GM19468 (cell line): ENCODE data around the gene LMTK3.
"Not testable (repeated sequence)": the region's sequence is repeated elsewhere in the genome, so short reads cannot be mapped to it uniquely, and the experiment has no call there.

Source experiments
- ATAC-seq: cut with Tn5 transposase; IDR thresholded peaks from one replicate; pipeline ENCODE4 v1.9.1; 2021; ENCODE audit warnings: mild to moderate bottlenecking, moderate library complexity, moderate number of reproducible peaks; ENCODE audit not compliant: unreplicated experiment; ENCODE audit errors: extremely low read depth

LMTK3 gene

DNA sequence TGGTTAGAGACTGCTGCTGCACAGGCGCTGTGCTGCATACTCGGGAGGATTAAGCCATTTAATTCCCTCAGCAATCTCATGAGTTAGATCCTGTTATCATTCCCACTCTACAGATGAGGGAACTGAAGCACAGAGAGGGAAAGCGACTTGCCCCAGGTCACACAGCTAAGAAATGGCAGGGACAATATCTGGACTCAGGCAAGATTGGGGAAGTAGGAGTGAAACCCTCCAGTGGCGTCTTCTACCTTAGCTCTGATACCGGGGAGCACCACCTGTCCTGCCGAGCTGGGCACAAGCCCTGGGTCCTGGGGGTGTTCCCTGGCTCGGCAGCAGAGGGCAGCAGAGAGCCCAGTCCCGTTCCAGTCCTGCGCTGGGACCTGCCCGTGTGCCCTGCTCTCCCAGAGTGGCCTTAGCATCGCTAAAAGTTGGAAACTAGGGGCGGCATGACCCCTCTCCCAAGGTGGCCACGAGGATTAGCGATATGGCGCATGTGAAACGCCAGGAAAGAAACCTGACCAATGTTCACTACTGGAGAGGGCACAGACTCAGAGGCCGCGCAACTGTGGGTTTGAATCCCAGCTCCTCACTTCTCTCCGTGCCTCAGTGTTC, 21.9 kb downstream of the LMTK3 start:
- ATAC-seq: no peak

DNA sequence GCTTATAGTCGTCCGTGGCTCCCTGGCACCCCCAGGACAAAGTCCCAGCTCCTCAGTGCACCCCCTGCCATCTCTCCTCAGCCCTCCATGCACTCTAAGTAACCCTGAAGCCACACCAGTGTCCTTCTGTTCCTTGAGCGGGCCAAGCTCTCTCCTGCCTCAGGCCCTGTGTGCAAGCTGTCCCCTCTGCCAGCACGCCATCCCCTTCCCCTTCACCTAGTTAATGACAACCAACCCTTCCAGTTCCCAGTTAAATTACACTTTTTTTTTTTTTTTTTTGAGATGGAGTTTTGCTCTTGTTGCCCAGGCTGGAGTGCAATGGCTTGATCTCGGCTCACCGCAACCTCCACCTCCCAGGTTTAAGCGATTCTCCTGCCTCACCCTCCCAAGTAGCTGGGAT, 23.2 kb downstream of the LMTK3 start:
- ATAC-seq: not testable (repeated sequence)

DNA sequence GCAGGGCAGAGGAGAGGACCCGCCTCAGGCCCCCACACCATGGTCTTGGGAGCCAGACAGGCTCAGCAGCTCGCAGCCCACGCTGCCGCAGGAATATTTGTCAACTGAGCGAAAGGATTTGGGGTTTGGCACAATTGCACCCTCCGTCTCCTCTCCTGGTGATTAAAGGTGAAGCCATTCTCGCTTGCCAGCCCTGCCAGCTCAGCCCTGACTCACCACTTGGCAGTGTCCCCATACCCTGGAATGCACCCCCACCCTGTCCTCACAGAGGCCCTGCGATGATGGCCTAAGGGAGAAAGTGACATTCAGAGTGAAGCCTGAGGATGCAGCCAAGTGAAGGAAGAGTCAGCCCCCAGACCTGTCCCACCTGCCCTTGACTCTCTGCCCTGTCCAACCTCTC, 23.7 kb downstream of the LMTK3 start:
- no peak for ATAC-seq

DNA sequence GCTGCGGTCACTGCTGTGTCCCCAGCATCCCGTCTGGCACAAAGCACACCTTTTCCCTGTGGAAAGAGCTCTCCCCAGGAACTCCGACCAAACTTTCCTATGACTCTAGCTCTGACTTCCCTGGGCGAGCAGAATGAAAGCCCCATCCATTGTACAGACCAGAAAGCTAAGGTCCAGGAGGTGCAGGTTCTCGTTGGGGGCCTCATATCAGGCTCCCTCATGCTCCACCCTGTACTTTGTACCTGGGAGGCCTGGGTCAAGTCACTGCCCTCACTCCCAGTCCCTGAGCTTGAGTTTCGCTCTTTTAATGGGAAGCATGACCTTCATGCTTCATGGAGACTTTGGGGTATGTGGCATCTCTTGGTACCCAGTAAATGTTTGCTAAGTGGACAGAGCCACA, 24.1 kb downstream of the LMTK3 start:
- no peak for ATAC-seq

DNA sequence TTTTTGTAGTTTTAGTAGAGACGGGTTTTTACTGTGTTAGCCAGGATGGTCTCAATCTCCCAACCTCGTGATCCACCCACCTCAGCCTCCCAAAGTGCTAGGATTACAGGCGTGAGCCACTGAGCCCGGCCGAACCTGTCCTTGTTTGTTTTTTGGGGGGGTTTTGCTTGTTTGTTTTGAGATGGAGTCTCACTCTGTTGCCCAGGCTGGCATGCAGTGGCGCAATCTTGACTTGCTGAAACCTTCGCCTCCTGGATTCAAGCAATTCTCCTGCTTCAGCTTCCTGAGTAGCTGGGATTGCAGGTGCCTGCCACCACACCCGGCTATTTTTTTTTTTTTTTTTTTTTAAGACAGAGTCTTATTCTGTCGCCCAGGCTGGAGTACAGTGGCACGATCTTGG, 24.9 kb downstream of the LMTK3 start:
- not testable (repeated sequence) for ATAC-seq

DNA sequence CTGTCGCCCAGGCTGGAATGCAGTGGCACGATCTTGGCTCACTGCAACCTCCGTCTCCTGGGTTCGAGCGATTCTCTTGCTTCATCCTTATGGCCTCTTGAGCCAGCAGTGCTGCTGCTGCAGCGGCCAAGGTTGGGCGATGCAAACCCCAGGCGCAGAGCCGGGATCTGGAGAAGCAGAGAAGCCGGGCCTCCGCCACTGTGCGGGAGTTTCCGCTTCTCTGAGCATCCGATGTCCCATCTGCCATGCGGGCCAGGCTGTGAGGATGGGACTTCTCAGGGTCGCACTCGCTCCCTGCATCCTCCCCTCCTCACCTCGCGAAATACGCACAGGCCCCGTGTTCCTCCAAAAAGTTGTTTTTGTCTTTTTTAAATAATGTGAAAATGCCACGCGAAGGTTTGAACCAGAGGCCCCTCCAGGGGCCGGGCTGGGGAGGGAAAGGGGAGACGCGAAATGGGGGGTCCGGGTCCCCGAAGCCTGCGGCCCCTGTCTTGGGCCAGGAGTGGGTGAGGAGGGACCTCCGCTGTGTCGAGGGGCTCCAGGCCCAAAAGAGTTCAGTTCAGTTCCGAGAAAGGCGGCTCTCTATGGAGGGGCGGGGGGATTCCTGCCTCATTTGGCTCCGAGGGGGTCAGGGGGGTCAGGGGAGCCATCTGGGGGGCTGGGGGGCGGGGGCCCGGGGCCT, 26.6 kb downstream of the LMTK3 start:
- ATAC-seq: no peak

DNA sequence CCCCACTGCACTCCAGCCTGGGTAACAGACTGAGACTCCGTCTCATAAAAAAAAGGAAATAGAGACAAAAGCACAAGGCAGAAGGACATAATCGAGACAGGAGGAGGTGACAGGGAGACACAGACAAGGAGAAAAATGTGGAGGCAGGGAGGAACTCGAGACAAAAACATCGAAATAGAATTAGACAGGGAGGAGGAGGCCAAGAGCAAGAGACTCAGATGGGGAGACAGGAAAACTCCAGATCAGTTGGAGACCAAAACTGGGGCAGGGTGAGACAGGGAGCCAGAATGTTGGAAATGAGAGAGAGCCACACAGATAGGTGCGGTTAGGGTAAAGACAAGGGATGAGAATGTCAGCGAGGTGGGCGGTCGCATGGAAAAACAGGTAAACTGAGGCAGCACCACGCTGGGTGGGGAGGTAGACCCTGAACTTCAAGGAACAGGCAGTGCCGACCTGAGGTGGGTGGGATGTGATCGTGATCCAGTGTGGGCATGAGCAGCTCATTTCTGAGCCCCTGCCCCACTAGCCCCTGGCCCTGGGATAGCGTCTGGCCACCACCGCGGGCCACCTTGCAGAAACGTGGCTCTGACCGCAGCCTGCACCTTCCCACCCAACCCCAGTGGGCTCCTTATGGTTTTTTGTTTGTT, 27.3 kb downstream of the LMTK3 start:
- ATAC-seq: no peak

DNA sequence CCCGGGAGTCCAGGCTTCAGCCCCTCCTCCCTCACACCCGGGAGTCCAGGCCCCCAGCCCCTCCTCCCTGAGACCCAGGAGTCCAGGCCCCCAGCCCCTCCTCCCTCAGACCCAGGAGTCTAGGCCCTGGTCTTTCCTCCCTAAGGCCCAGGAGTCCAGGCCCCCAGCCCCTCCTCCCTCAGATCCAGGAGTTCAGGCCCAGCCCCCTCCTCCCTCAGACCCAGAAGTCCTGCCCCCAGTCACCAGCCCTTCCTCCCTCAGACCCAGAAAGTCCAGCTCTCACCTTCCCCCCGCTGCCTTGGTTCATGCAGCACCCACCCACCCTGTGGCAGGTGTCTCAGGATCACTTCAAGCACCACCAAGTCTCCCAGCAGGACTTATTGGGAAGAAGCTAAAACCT, 28.3 kb downstream of the LMTK3 start:
- no peak for ATAC-seq

DNA sequence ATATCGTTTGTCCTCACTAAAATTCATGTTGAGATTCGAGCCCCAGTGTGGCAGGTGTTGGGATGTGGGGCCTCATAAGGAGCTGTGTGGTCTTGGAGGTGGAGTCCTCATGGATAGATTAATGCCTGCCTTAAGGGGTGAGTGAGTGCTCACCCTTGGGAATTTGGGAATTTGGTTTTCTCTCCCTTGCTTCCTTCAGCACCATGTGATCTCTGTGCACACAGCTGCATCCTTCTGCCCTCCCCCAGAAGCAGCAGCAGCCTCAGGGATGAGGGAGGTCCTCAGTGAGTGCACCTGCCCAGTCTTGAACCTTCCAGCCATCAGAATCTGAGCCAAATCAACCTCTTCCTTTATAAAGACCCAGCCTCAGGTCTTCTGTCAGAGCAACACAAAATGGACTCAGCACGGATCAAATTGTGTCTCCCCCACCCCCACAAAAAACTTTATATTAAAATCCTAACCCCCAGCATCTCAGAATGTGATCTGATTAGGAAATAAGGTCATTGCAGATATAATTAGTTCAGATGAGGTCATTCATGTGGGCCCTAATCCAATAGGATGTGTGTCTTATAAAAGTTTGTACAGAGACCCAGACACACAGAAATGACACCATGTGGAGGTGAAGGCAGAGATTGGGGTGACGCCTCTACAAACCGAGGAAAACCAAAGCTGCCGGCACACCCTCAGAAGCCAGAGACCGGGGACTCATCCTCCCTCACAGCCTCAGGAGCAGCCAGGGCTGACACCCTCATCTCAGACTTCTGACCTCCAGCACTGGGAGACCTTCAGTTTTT, 29.6 kb downstream of the LMTK3 start:
- no peak for ATAC-seq

DNA sequence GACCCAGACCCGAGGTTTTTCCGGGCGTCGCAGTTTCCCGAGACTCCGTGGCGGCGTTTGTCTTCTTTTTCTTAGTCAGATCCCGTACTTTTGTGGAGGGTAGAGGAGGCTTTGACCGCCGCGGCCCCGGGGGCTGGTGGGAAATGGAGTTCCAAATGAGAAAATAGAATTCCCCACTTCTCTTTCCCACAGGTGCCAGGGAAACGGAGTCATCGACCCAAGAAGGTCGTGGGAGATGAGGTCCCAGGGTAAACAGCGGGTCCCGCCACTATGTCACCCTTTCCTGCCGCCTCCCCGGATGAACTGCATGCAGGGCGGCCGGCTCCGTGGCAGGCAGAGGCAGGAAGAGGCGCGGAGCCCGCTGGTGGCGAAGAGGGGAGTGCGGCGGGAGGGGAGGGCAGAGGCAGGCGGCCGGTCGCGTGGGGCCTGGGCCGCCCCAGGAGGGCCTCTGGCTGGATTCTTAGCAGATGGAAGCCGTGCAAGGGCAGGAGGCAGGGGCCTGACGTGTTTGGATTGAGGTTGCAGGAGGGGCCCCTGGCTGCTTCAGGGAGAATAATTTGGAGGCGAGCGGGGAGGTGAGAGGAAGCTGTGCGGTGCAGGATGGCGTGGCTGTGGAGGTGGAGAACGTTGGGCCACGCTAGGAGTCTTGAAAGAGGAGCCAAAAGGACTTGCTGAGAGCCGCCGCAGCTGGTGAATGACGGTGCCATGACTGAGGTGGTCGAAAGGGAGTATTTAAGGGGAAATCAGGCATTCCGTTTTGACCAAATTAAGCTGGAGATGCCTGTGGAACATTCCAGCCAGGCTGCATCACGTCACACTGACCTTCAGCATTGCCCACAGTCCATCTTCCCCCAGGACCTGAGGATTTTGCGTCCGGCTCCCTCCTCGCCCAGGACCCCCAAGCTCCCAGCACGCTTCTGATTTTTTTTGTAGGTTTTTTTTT, 30.8 kb downstream of the LMTK3 start:
- no peak for ATAC-seq

DNA sequence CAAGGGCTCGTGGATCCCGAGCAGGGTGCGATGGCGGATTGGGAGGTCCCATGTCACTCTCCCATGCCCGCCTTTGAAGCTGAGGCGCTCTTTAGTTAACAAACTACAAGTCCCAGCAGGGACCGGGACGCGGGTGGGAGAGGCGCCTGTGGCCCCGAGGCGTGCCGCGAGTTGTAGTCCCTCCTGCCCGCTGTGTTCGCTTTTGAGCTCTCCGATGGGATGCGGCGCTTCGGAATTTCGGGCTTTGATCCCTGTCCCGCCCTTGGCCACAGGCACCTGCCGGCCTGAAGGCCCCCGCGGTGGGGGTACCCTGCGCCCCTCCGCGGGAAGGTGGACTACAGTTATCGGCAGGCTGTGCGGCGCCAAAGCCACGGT, 31.5 kb downstream of the LMTK3 start:
- no peak for ATAC-seq

DNA sequence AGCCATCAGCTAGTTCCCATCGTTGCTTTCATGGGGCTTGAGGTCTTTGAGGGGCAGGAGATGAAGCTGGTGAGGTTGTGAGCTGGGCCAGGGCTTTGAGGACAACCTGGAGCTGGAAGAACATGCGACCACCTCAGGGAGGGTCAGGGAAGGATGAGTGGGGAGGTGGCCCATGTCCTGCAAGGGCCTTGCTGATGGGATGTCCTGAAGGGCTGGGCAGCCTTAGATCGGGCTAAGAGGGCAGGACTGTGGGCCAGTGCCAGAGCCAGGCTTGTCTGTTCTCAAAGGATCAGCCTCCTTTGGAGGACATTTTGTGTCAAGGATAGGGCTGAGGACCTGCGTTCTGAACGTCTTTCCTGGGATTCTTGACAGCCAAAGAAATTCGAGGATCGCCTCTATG, 31.9 kb downstream of the LMTK3 start:
- ATAC-seq: no peak

DNA sequence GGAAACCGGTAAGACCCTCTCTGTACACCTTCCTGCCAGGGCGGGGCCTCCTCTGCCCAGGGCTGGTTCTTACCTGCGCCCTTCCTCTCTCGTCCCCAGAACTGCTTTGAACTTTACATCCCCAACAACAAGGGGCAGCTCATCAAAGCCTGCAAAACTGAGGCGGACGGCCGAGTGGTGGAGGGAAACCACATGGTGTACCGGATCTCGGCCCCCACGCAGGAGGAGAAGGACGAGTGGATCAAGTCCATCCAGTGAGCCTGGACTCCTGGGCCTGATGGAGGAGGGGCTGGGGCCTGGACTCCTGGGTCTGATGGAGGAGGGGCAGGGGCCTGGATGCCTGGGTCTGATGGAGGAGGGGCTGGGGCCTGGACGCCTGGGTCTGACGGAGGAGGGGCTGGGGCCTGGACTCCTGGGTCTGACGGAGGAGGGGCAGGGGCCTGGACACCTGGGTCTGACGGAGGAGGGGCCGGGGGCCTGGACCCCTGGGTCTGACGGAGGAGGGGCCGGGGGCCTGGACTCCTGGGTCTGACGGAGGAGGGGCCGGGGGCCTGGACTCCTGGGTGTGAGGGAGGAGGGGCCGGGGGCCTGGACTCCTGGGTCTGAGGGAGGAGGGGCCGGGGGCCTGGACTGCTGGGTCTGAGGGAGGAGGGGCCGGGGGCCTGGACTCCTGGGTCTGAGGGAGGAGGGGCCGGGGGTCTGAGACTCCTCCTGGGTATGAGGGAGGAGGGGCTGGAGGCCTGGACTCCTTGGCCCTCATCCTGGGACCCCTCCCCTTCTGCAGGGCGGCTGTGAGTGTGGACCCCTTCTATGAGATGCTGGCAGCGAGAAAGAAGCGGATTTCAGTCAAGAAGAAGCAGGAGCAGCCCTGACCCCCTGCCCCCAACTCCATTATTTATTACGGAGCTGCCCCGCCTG, 33.0 kb downstream of the LMTK3 start:
- ATAC-seq: no peak

DNA sequence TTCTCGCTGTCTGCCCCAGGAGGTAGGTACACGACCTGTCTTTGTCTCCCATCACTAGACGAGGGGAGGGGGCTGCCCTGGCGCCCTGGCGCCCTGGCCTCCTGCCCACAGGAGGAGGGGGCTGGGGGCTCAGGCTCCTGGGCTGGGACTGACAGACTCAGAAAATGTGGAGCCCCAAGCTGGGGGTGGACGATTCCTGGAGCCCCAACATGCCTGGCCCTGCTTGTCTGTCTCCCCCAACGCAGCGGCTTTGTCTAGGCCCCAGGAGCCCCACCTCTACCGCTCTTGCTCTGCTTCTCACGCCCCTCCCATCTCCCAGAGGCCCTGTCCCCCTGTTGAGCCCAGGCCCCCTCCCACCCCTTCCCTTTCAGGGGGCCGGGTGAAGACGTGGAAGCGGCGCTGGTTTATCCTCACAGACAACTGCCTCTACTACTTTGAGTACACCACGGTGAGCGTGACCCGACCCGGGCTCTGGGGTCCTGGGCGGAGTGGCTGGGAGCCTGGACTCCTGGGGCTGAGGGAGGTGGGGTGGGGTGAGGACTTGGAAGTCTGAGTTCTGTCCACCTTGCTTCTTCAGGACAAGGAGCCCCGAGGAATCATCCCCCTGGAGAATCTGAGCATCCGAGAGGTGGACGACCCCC, 33.8 kb downstream of the LMTK3 start:
- ATAC-seq: no peak

DNA sequence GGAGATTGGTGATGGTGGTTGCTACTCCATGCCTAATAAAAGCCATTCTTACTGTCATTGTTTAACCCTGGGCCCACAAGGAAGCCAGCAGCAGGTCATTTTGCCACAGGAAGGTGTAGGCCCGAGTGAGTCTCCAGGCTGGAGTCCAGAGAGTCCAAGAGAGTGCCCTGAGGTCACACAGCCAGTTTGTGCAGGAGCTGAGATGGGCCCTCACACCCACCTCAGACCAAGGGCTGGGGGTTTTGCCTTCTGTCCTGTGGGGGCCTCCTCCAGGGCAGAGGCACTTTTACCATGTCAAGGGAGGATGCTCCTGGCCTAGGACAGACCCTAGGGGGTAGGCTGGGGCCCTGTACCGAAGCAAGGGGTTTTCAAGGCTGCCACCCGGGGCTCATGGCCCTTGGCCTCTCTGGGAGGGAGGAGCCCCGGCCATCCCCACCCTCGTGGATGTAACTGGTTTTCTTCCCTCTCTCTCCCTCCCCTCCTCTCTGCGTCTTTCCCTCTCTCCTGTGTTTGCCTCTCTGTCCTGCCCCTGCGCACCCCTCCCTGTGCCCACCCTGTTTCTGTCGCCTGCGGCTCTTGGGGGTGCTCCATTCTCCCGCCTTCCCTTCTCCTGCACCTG, 34.5 kb downstream of the LMTK3 start:
- ATAC-seq: no peak

DNA sequence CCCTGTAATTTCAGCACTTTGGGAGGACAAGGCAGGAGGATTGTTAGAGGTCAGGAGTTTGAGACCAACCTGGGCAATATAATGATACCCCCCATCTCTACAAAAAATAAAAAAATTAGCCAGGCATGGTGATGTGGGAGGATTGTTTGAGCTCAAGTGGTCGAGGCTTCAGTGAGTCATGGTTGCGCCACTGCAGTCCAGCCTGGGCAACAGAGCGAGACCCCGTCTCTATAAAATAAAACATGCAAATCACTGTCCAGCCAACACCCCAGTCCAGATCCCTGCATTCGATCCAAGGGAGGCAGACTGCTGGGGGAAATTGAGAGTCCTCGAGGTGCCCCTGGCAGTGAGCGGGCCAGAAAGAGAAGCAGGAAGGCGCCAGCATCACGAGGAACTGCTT, 35.5 kb downstream of the LMTK3 start:
- no peak for ATAC-seq

DNA sequence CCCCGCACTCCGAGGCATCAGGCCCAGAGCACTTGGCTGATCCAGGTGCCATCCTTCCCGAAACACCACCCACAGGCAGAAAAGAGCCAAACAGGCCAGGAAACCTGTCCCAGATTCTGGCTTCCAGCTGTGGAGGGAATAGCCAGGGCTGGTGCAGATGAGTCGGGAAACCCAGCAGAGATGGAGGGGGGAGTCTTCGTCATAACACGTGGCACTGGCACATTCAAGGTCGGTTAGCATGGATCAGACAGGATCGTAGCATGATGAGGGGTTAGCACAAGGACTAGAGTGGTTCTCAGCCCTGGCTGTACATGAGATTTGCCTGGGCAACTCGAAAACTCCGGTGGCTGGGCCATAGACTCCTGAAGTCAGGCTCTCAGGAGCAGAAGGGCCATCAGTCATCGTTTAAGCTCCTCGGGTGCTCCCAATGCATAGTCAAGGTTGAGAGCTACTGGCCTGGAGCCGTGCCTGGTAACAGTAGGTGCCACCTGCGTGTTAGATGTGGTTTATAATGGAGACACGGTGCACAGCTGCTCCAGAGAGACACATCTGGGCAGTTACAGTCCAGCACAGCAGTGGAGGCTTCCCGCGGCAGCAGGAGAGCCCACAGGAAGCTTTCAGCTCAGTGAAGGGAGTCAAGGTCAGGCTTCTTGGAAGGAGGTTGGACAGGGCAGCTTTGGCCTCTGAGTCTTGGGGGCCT, 36.1 kb downstream of the LMTK3 start:
- no peak for ATAC-seq
